ENCODE data around the gene FAM114A1.

FAM114A1 gene

DNA sequence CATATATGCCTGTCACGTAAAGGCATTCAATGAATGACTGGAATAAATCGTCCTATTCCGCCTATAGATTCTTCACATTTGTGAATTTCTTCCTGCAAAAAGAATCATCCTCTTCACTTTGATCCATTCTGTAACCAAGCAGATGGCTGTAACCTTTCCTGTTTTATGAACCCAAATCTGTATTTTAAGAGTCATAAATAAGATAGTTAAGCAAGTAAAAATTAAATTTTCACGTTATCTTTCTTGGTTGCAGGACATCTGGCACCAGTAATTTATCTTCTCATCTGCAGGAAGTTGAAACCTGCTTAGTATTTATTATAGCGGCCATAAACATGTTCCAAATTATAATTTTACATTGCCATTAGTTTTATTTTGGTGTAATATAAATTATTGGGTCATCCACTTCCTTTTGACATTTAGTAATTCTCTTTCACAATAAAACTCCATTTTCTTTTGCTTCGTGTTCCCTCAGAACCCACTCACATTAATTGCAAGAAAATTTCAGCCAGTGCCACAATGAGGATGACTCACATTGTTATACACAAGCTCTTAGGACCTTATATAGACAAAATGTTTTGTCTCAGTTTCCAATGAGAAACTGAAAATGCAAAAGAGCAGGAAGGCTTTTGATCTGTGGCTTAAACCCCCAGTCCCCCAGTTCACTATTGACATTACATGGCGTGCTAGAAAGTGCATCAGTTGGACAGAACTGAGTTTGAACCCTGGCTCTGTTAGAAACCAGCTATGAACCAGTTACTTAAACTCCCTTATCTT lies 113.5 kb downstream of the FAM114A1 start:
- ChIA-PET POLR2A (no interaction called here), CTCF (interaction anchor here (1.4 kb wide), 1 partner anchor 69 kb away, joined by 3 read pairs; no protein-coding TSS in a partner anchor)
- peak in 2 of 3 donors; percentile 46 to 64 for DNase-seq
- Histone ChIP-seq H3K9me3 (ENCODE audit: control extremely low read depth in 1 of 5, control insufficient read depth in 4 of 5, insufficient read depth in 2 of 5, low read depth in 1 of 5, low read length in 4 of 5) (no peaks in the 10 kb centered on the region), H3K4me3 (ENCODE audit: control insufficient read depth in 1 of 7, extremely low read depth in 1 of 7, insufficient read depth in 4 of 7, low read depth in 2 of 7, low read length in 6 of 7) (no peak overlapping the region), H3K27ac (ENCODE audit: insufficient read depth in 1 of 2, low read depth in 1 of 2, low read length in 2 of 2, poor library complexity in 1 of 2, severe bottlenecking in 2 of 2) (no peak overlapping the region), H3K27me3 (replicated peaks in 2 of 5; ENCODE audit: control insufficient read depth in 4 of 5, insufficient read depth in 5 of 5, low read length in 4 of 5) (no peaks in the 10 kb centered on the region), H3K4me1 (ENCODE audit: control extremely low read depth in 1 of 4, control insufficient read depth in 4 of 4, insufficient read depth in 4 of 4, low read length in 3 of 4) (peaks cover 6 to 15% (median 13%) of the 10 kb centered on the region in 4 experiments), H3K36me3 (ENCODE audit: control insufficient read depth in 4 of 4, insufficient read depth in 4 of 4, low read length in 3 of 4) (peaks cover 0 to 6% (median 4%) of the 10 kb centered on the region in 4 experiments)
- WGBS (ENCODE audit: insufficient coverage) = 86% methylated on average over 3 of the region's 7 CpGs

DNA sequence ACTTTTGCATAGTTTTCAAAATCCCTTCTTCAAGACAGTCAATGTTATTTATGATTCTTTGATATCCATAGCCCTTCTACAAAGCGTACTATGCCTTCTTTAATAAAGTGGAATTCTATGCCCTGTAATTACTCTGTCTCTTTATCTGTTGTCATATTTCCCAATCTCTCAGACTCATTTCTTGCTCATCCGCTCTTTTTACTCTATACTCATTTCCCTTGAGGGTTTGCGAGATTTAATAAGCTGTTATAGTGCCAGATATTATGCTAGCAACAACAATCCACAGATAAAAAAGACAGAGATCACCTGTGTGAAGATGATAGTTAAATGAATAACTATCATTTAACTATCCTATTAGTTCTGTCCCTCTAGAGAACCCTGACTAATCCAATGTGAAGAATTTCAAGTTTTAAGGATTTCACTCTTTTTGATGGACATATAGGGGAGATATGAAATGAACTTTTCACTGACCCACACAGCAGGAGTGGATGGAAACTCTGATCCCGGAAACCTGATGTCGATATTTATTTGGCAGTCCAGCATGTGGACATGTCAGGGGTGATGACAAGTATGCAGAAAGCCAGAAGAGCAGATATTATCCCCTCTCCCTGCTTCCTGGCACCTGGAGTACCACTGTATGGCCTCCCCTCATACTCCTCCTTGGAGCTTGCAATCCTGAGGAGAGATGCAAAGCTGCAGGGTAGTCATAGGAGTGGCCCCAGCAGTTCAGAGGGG lies 114.9 kb downstream of the FAM114A1 start:
- Histone ChIP-seq H3K9me3 (ENCODE audit: control extremely low read depth in 1 of 5, control insufficient read depth in 4 of 5, insufficient read depth in 2 of 5, low read depth in 1 of 5, low read length in 4 of 5) (no peaks in the 10 kb centered on the region), H3K27me3 (replicated peaks in 2 of 5; ENCODE audit: control insufficient read depth in 4 of 5, insufficient read depth in 5 of 5, low read length in 4 of 5) (no peaks in the 10 kb centered on the region), H3K36me3 (ENCODE audit: control insufficient read depth in 4 of 4, insufficient read depth in 4 of 4, low read length in 3 of 4) (peaks cover 0 to 6% (median 2%) of the 10 kb centered on the region in 4 experiments), H3K4me3 (ENCODE audit: control insufficient read depth in 1 of 7, extremely low read depth in 1 of 7, insufficient read depth in 4 of 7, low read depth in 2 of 7, low read length in 6 of 7) (no peak overlapping the region), H3K4me1 (ENCODE audit: control extremely low read depth in 1 of 4, control insufficient read depth in 4 of 4, insufficient read depth in 4 of 4, low read length in 3 of 4) (peaks cover 6 to 17% (median 15%) of the 10 kb centered on the region in 4 experiments), H3K27ac (ENCODE audit: insufficient read depth in 1 of 2, low read depth in 1 of 2, low read length in 2 of 2, poor library complexity in 1 of 2, severe bottlenecking in 2 of 2) (no peak overlapping the region)
- WGBS (ENCODE audit: insufficient coverage) = 100% methylated on average over 2 of the region's 5 CpGs
- POLR2A ChIA-PET = no interaction called here
- CTCF ChIA-PET = interaction anchor here (1.4 kb wide), 1 partner anchor 67 kb away, joined by 3 read pairs; no protein-coding TSS in a partner anchor
- DNase-seq = no peak

GRCh38 chr4:38983291-38983690 lies 115.7 kb downstream of the FAM114A1 start:
- ChIA-PET POLR2A (interaction anchor here (0.6 kb wide), 1 partner anchor 65 kb away, joined by 3 read pairs; no protein-coding TSS in a partner anchor), CTCF (no interaction called here)
- no peak overlapping the region for H3K4me3 ChIP-seq (ENCODE audit: control insufficient read depth in 1 of 7, extremely low read depth in 1 of 7, insufficient read depth in 4 of 7, low read depth in 2 of 7, low read length in 6 of 7)
- H3K36me3 ChIP-seq (ENCODE audit: control insufficient read depth in 4 of 4, insufficient read depth in 4 of 4, low read length in 3 of 4) = peaks cover 0 to 6% (median 2%) of the 10 kb centered on the region in 4 experiments
- no peak overlapping the region for H3K27ac ChIP-seq (ENCODE audit: insufficient read depth in 1 of 2, low read depth in 1 of 2, low read length in 2 of 2, poor library complexity in 1 of 2, severe bottlenecking in 2 of 2)
- no peak for DNase-seq
- peaks cover 6 to 17% (median 15%) of the 10 kb centered on the region in 4 experiments for H3K4me1 ChIP-seq (ENCODE audit: control extremely low read depth in 1 of 4, control insufficient read depth in 4 of 4, insufficient read depth in 4 of 4, low read length in 3 of 4)
- no peaks in the 10 kb centered on the region for H3K9me3 ChIP-seq (ENCODE audit: control extremely low read depth in 1 of 5, control insufficient read depth in 4 of 5, insufficient read depth in 2 of 5, low read depth in 1 of 5, low read length in 4 of 5)
- H3K27me3 ChIP-seq (replicated peaks in 2 of 5; ENCODE audit: control insufficient read depth in 4 of 5, insufficient read depth in 5 of 5, low read length in 4 of 5) = no peaks in the 10 kb centered on the region
- 98% methylated on average over 6 of the region's 6 CpGs for WGBS (ENCODE audit: insufficient coverage)

- Histone ChIP-seq H3K27me3 (replicated peaks in 2 of 5; ENCODE audit: control insufficient read depth in 4 of 5, insufficient read depth in 5 of 5, low read length in 4 of 5) (no peaks in the 10 kb centered on the region), H3K27ac (ENCODE audit: insufficient read depth in 1 of 2, low read depth in 1 of 2, low read length in 2 of 2, poor library complexity in 1 of 2, severe bottlenecking in 2 of 2) (no peak overlapping the region), H3K4me1 (ENCODE audit: control extremely low read depth in 1 of 4, control insufficient read depth in 4 of 4, insufficient read depth in 4 of 4, low read length in 3 of 4) (peaks cover 6 to 17% (median 15%) of the 10 kb centered on the region in 4 experiments), H3K9me3 (ENCODE audit: control extremely low read depth in 1 of 5, control insufficient read depth in 4 of 5, insufficient read depth in 2 of 5, low read depth in 1 of 5, low read length in 4 of 5) (no peaks in the 10 kb centered on the region), H3K36me3 (ENCODE audit: control insufficient read depth in 4 of 4, insufficient read depth in 4 of 4, low read length in 3 of 4) (peaks cover 0 to 6% (median under 1%) of the 10 kb centered on the region in 4 experiments), H3K4me3 (ENCODE audit: control insufficient read depth in 1 of 7, extremely low read depth in 1 of 7, insufficient read depth in 4 of 7, low read depth in 2 of 7, low read length in 6 of 7) (no peak overlapping the region)
- CTCF ChIA-PET = interaction anchor here (1.0 kb wide), 1 partner anchor 41 kb away, joined by 3 read pairs; no protein-coding TSS in a partner anchor
- DNase-seq = no peak
- WGBS (ENCODE audit: insufficient coverage) = 94% methylated on average over 7 of the region's 12 CpGs
- POLR2A ChIA-PET = interaction anchor here (0.6 to 0.7 kb wide), 2 partner anchors 65 to 79 kb away, joined by 3 read pairs; no protein-coding TSS in a partner anchor
Measured at GRCh38 chr4:38983787-38984598, 116.4 kb downstream of the FAM114A1 start.

GRCh38 chr4:38985410-38986100 lies 117.9 kb downstream of the FAM114A1 start:
- H3K4me1 ChIP-seq (ENCODE audit: control extremely low read depth in 1 of 4, control insufficient read depth in 4 of 4, insufficient read depth in 4 of 4, low read length in 3 of 4) = peaks cover 6 to 17% (median 14%) of the 10 kb centered on the region in 4 experiments
- peaks cover 0 to 6% (median under 1%) of the 10 kb centered on the region in 4 experiments for H3K36me3 ChIP-seq (ENCODE audit: control insufficient read depth in 4 of 4, insufficient read depth in 4 of 4, low read length in 3 of 4)
- no peaks in the 10 kb centered on the region for H3K27me3 ChIP-seq (replicated peaks in 2 of 5; ENCODE audit: control insufficient read depth in 4 of 5, insufficient read depth in 5 of 5, low read length in 4 of 5)
- DNase-seq = peak in 2 of 3 donors; percentile 41 to 56
- H3K9me3 ChIP-seq (ENCODE audit: control extremely low read depth in 1 of 5, control insufficient read depth in 4 of 5, insufficient read depth in 2 of 5, low read depth in 1 of 5, low read length in 4 of 5) = no peaks in the 10 kb centered on the region
- 15% methylated on average over 6 of the region's 10 CpGs for WGBS (ENCODE audit: insufficient coverage)
- peak overlapping the region in 6 of 7 experiments; percentile 10 to 56 (median 34) for H3K4me3 ChIP-seq (ENCODE audit: control insufficient read depth in 1 of 7, extremely low read depth in 1 of 7, insufficient read depth in 4 of 7, low read depth in 2 of 7, low read length in 6 of 7)
- peak overlapping the region in 1 of 2 experiments; percentile 12 for H3K27ac ChIP-seq (ENCODE audit: insufficient read depth in 1 of 2, low read depth in 1 of 2, low read length in 2 of 2, poor library complexity in 1 of 2, severe bottlenecking in 2 of 2)
- ChIA-PET POLR2A (no interaction called here), CTCF (interaction anchor here (1.1 to 1.9 kb wide), 3 partner anchors 39 to 83 kb away, joined by 4 read pairs; no protein-coding TSS in a partner anchor)

DNA sequence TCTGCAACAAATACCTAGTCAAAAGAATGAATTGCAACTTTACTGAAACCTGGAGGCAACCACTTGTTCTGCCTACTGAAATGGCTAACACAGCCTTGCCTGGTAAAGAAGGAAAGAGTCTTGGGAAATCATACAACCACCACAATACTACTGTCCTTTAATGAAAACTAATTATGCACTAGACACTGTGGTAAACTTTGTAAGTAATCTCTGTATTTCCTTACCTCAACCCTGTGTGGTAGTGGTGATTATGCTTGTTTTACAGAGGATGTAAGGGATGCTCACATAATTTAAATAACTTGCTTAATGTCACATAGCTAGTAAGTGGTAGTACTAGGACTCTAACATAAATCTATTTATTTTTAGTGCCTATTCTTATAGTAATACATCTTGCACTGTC lies 119.9 kb downstream of the FAM114A1 start:
- ChIA-PET POLR2A (no interaction called here), CTCF (interaction anchor here (1.0 to 1.2 kb wide), 3 partner anchors 9 to 24 kb away, joined by 3 read pairs; no protein-coding TSS in a partner anchor)
- no peaks in the 10 kb centered on the region for H3K27me3 ChIP-seq (replicated peaks in 2 of 5; ENCODE audit: control insufficient read depth in 4 of 5, insufficient read depth in 5 of 5, low read length in 4 of 5)
- H3K36me3 ChIP-seq (ENCODE audit: control insufficient read depth in 4 of 4, insufficient read depth in 4 of 4, low read length in 3 of 4) = peaks cover 0 to 10% (median 2%) of the 10 kb centered on the region in 4 experiments
- H3K4me3 ChIP-seq (ENCODE audit: control insufficient read depth in 1 of 7, extremely low read depth in 1 of 7, insufficient read depth in 4 of 7, low read depth in 2 of 7, low read length in 6 of 7) = no peak overlapping the region
- H3K9me3 ChIP-seq (ENCODE audit: control extremely low read depth in 1 of 5, control insufficient read depth in 4 of 5, insufficient read depth in 2 of 5, low read depth in 1 of 5, low read length in 4 of 5) = no peaks in the 10 kb centered on the region
- no peak for DNase-seq
- no peak overlapping the region for H3K27ac ChIP-seq (ENCODE audit: insufficient read depth in 1 of 2, low read depth in 1 of 2, low read length in 2 of 2, poor library complexity in 1 of 2, severe bottlenecking in 2 of 2)
- H3K4me1 ChIP-seq (ENCODE audit: control extremely low read depth in 1 of 4, control insufficient read depth in 4 of 4, insufficient read depth in 4 of 4, low read length in 3 of 4) = peaks cover 6 to 17% (median 12%) of the 10 kb centered on the region in 4 experiments

Data from common myeloid progenitor, CD34-positive (primary cell).